KOPT-K1 (cell line): ENCODE measurements around the gene ST3GAL4.
"Not testable (repeated sequence)": the region's sequence is repeated elsewhere in the genome, so short reads cannot be mapped to it uniquely, and the experiment has no call there.

ENCODE experiments used
- H3K27ac ChIP-seq: fragments of 200-600 bp; sonication (generic); 2 replicates; pipeline ENCODE4 v1.5.1; 2016; ENCODE audit warnings: antibody characterized with exemption, mild to moderate bottlenecking, low read depth, low read length; ENCODE audit not compliant: poor library complexity, severe bottlenecking
- H3K36me3 ChIP-seq: fragments of 200-600 bp; sonication (generic); 2 replicates; pipeline ENCODE4 v1.5.1; 2017; ENCODE audit warnings: antibody characterized with exemption, mild to moderate bottlenecking, low read length, moderate library complexity; ENCODE audit not compliant: insufficient read depth
- H3K9me3 ChIP-seq: fragments of 200-600 bp; sonication (generic); 2 replicates; pipeline ENCODE4 v1.5.1; 2017; ENCODE audit warnings: antibody characterized with exemption, low read length, mild to moderate bottlenecking; ENCODE audit not compliant: insufficient read depth, poor library complexity, severe bottlenecking

The ST3GAL4 gene

GRCh38 chr11:126394036-126394435 is 38.5 kb downstream of the ST3GAL4 start:
- Histone ChIP-seq H3K36me3 (no peaks in the 10 kb centered on the region), H3K27ac (no peak overlapping the region), H3K9me3 (no peaks in the 10 kb centered on the region)

- not testable (repeated sequence) for H3K27ac ChIP-seq, H3K9me3 ChIP-seq, H3K36me3 ChIP-seq
These were observed 39.2 kb downstream of the ST3GAL4 start for GRCh38 chr11:126394634-126395072.

GRCh38 chr11:126395784-126396183 is 40.3 kb downstream of the ST3GAL4 start:
- not testable (repeated sequence) for H3K27ac ChIP-seq, H3K9me3 ChIP-seq, H3K36me3 ChIP-seq

- H3K9me3 ChIP-seq, H3K36me3 ChIP-seq, H3K27ac ChIP-seq: not testable (repeated sequence)
These were observed 40.8 kb downstream of the ST3GAL4 start for GRCh38 chr11:126396266-126396665.

GRCh38 chr11:126396965-126397364 is 41.5 kb downstream of the ST3GAL4 start:
- H3K9me3 ChIP-seq, result no peaks in the 10 kb centered on the region
- no peaks in the 10 kb centered on the region for H3K36me3 ChIP-seq
- no peak overlapping the region for H3K27ac ChIP-seq

- H3K27ac ChIP-seq, result no peak overlapping the region
- no peaks in the 10 kb centered on the region for H3K9me3 ChIP-seq
- H3K36me3 ChIP-seq, result no peaks in the 10 kb centered on the region
These were observed 42.8 kb downstream of the ST3GAL4 start for GRCh38 chr11:126398296-126398695.

- H3K36me3 ChIP-seq, result no peaks in the 10 kb centered on the region
- no peaks in the 10 kb centered on the region for H3K9me3 ChIP-seq
- H3K27ac ChIP-seq, result no peak overlapping the region
These were observed 43.2 kb downstream of the ST3GAL4 start for GRCh38 chr11:126398721-126399120.

- no peaks in the 10 kb centered on the region for H3K9me3 ChIP-seq
- no peak overlapping the region for H3K27ac ChIP-seq
- H3K36me3 ChIP-seq, result no peaks in the 10 kb centered on the region
These were observed 44.5 kb downstream of the ST3GAL4 start for GRCh38 chr11:126400019-126400418.

GRCh38 chr11:126400479-126400878 is 45.0 kb downstream of the ST3GAL4 start:
- Histone ChIP-seq H3K36me3 (no peaks in the 10 kb centered on the region), H3K9me3 (no peaks in the 10 kb centered on the region), H3K27ac (no peak overlapping the region)

GRCh38 chr11:126403022-126403581 is 47.6 kb downstream of the ST3GAL4 start:
- Histone ChIP-seq H3K9me3 (no peaks in the 10 kb centered on the region), H3K36me3 (peaks cover 17% of the 10 kb centered on the region; the same call in 1 of the 2 replicates), H3K27ac (no peak overlapping the region)

- Histone ChIP-seq H3K9me3 (no peaks in the 10 kb centered on the region), H3K27ac (no peak overlapping the region), H3K36me3 (peaks cover 22% of the 10 kb centered on the region; the same call in 1 of the 2 replicates)
These were observed 48.2 kb downstream of the ST3GAL4 start for GRCh38 chr11:126403658-126404057.

GRCh38 chr11:126404367-126404766 is 48.9 kb downstream of the ST3GAL4 start:
- no peaks in the 10 kb centered on the region for H3K9me3 ChIP-seq
- no peak overlapping the region for H3K27ac ChIP-seq
- H3K36me3 ChIP-seq, result peaks cover 29% of the 10 kb centered on the region; the same call in 1 of the 2 replicates

GRCh38 chr11:126405374-126405773 is 49.9 kb downstream of the ST3GAL4 start:
- Histone ChIP-seq H3K36me3 (peaks cover 39% of the 10 kb centered on the region; the same call in 1 of the 2 replicates), H3K9me3 (no peaks in the 10 kb centered on the region), H3K27ac (no peak overlapping the region)

GRCh38 chr11:126405906-126406305 is 50.4 kb downstream of the ST3GAL4 start:
- Histone ChIP-seq H3K27ac (no peak overlapping the region), H3K36me3 (peaks cover 44% of the 10 kb centered on the region; the same call in 1 of the 2 replicates), H3K9me3 (no peaks in the 10 kb centered on the region)

- peaks cover 47% of the 10 kb centered on the region; the same call in 1 of the 2 replicates for H3K36me3 ChIP-seq
- no peak overlapping the region for H3K27ac ChIP-seq
- no peaks in the 10 kb centered on the region for H3K9me3 ChIP-seq
These were observed 50.9 kb downstream of the ST3GAL4 start for GRCh38 chr11:126406368-126406767.

- Histone ChIP-seq H3K36me3 (peaks cover 54% of the 10 kb centered on the region; the same call in 1 of the 2 replicates), H3K27ac (no peak overlapping the region), H3K9me3 (no peaks in the 10 kb centered on the region)
These were observed 51.6 kb downstream of the ST3GAL4 start for GRCh38 chr11:126407101-126407521.
